Fibroblast of mammary gland (primary cell): ENCODE data around the gene ARHGAP35.
"Not testable (repeated sequence)": the region's sequence is repeated elsewhere in the genome, so short reads cannot be mapped to it uniquely, and the experiment has no call there.

Experiments used
- DNase-seq: peaks from one replicate; pipeline ENCODE4 v3.0.0-alpha.2; 2010; ENCODE audit warnings: low read depth
- H3K4me3 ChIP-seq: 2 replicates; pipeline ENCODE4 v1.5.1; 2011; ENCODE audit warnings: low read depth, mild to moderate bottlenecking, low read length, moderate library complexity; ENCODE audit not compliant: control insufficient read depth
- CTCF ChIP-seq: conservative IDR thresholded peaks from 2 replicates; pipeline ENCODE4 v1.5.1; 2011; ENCODE audit warnings: low read depth, low read length, inconsistent platforms; ENCODE audit not compliant: control insufficient read depth, insufficient read depth

Gene ARHGAP35

GRCh38 chr19:46821512-46822409, 39.0 kb upstream of the ARHGAP35 start:
- H3K4me3 ChIP-seq: no peak overlapping the region
- DNase-seq: no peak
- no peak for TF ChIP-seq CTCF

GRCh38 chr19:46822410-46822787, 38.4 kb upstream of the ARHGAP35 start:
- not testable (repeated sequence) for H3K4me3 ChIP-seq, DNase-seq

- no peak overlapping the region for H3K4me3 ChIP-seq
- DNase-seq: no peak
- TF ChIP-seq CTCF: no peak
Observed at GRCh38 chr19:46823049-46823448, 37.7 kb upstream of the ARHGAP35 start.

GRCh38 chr19:46824890-46825730, 35.7 kb upstream of the ARHGAP35 start:
- no peak overlapping the region for H3K4me3 ChIP-seq
- TF ChIP-seq CTCF: no peak
- peak; percentile 22 for DNase-seq

- no peak for TF ChIP-seq CTCF
- no peak overlapping the region for H3K4me3 ChIP-seq
- DNase-seq: no peak
Observed at GRCh38 chr19:46825731-46826055, 35.1 kb upstream of the ARHGAP35 start.

GRCh38 chr19:46828484-46828883, 32.3 kb upstream of the ARHGAP35 start:
- peak; percentile 60 for DNase-seq
- TF ChIP-seq CTCF: no peak
- no peak overlapping the region for H3K4me3 ChIP-seq

- TF ChIP-seq CTCF: no peak
- H3K4me3 ChIP-seq: no peak overlapping the region
- DNase-seq: no peak
Observed at GRCh38 chr19:46830864-46831263, 29.9 kb upstream of the ARHGAP35 start.
